ENCODE results near the gene CCL17. TPM values are rescaled to one million over a fixed set of nuclear protein-coding genes. Genes with fewer than 3 reads are reported as not detected.

The CCL17 gene
- total and polyA plus RNA-seq, 4 donors, result not detected

GRCh38 chr16:57430955-57431354, 26.4 kb downstream of the CCL17 start:
- no peaks in the 10 kb centered on the region for H3K27me3 ChIP-seq (ENCODE audit: control insufficient read depth in 4 of 4, insufficient read depth in 4 of 4, low read length in 3 of 4)
- no peak overlapping the region for H3K9ac ChIP-seq (ENCODE audit: low read depth in 1 of 2, low read length in 2 of 2)
- no peak overlapping the region for H3K27ac ChIP-seq (ENCODE audit: low read depth in 1 of 2, low read length in 2 of 2)
- no peak overlapping the region for H3K4me3 ChIP-seq (ENCODE audit: low read depth in 1 of 3, low read length in 3 of 3)
- H3K36me3 ChIP-seq (ENCODE audit: control insufficient read depth in 4 of 4, insufficient read depth in 3 of 4, low read depth in 1 of 4, low read length in 3 of 4), result peaks cover 21 to 74% (median 60%) of the 10 kb centered on the region in 4 donors
- no peak for DNase-seq (ENCODE audit: low spot score)
- TF ChIP-seq FOXA2 (IDR thresholded peaks at IDR 0.05), result no peak
- no peak for TF ChIP-seq FOXA1 (IDR thresholded peaks at IDR 0.05)
- no peak for TF ChIP-seq MAX (IDR thresholded peaks at IDR 0.05)
- TF ChIP-seq SP1 (IDR thresholded peaks at IDR 0.05), result no peak
- TF ChIP-seq NR2F2 (IDR thresholded peaks at IDR 0.05), result no peak
- TF ChIP-seq ATF3 (IDR thresholded peaks at IDR 0.05), result no peak
- TF ChIP-seq RXRA (IDR thresholded peaks at IDR 0.05), result no peak
- TF ChIP-seq HNF4A (conservative IDR thresholded peaks at IDR 0.05), result no peak
- TF ChIP-seq CTCF (IDR thresholded peaks at IDR 0.05; ENCODE audit: low read depth, low read length, missing input control), result no peak
- TF ChIP-seq REST (IDR thresholded peaks at IDR 0.05), result no peak
- no peak for TF ChIP-seq JUND (IDR thresholded peaks at IDR 0.05)
- TF ChIP-seq RAD21 (IDR thresholded peaks at IDR 0.05), result no peak
- no peak for TF ChIP-seq YY1 (IDR thresholded peaks at IDR 0.05)
- no peaks in the 10 kb centered on the region for H3K9me3 ChIP-seq (ENCODE audit: control insufficient read depth in 4 of 4, low read length in 3 of 4)
- 90% methylated on average over 5 of the region's 5 CpGs for WGBS
- peaks cover 0 to 3% (median under 1%) of the 10 kb centered on the region in 4 donors for H3K4me1 ChIP-seq (ENCODE audit: control insufficient read depth in 4 of 4, insufficient read depth in 4 of 4, low read length in 3 of 4)

GRCh38 chr16:57432505-57432904, 27.9 kb downstream of the CCL17 start:
- WGBS, result 89% methylated on average over 2 of the region's 2 CpGs
- Histone ChIP-seq H3K9ac (ENCODE audit: low read depth in 1 of 2, low read length in 2 of 2) (no peak overlapping the region), H3K27ac (ENCODE audit: low read depth in 1 of 2, low read length in 2 of 2) (no peak overlapping the region), H3K4me3 (ENCODE audit: low read depth in 1 of 3, low read length in 3 of 3) (no peak overlapping the region), H3K27me3 (ENCODE audit: control insufficient read depth in 4 of 4, insufficient read depth in 4 of 4, low read length in 3 of 4) (no peaks in the 10 kb centered on the region), H3K9me3 (ENCODE audit: control insufficient read depth in 4 of 4, low read length in 3 of 4) (no peaks in the 10 kb centered on the region), H3K36me3 (ENCODE audit: control insufficient read depth in 4 of 4, insufficient read depth in 3 of 4, low read depth in 1 of 4, low read length in 3 of 4) (peaks cover 25 to 78% (median 62%) of the 10 kb centered on the region in 4 donors), H3K4me1 (ENCODE audit: control insufficient read depth in 4 of 4, insufficient read depth in 4 of 4, low read length in 3 of 4) (peaks cover 0 to 3% (median under 1%) of the 10 kb centered on the region in 4 donors)
- TF ChIP-seq MAX (IDR thresholded peaks at IDR 0.05) (no peak), HNF4A (conservative IDR thresholded peaks at IDR 0.05) (peak; percentile 34 to 64)
- no peak for DNase-seq (ENCODE audit: low spot score)
